ENCODE data around the gene TEX19.

DNA sequence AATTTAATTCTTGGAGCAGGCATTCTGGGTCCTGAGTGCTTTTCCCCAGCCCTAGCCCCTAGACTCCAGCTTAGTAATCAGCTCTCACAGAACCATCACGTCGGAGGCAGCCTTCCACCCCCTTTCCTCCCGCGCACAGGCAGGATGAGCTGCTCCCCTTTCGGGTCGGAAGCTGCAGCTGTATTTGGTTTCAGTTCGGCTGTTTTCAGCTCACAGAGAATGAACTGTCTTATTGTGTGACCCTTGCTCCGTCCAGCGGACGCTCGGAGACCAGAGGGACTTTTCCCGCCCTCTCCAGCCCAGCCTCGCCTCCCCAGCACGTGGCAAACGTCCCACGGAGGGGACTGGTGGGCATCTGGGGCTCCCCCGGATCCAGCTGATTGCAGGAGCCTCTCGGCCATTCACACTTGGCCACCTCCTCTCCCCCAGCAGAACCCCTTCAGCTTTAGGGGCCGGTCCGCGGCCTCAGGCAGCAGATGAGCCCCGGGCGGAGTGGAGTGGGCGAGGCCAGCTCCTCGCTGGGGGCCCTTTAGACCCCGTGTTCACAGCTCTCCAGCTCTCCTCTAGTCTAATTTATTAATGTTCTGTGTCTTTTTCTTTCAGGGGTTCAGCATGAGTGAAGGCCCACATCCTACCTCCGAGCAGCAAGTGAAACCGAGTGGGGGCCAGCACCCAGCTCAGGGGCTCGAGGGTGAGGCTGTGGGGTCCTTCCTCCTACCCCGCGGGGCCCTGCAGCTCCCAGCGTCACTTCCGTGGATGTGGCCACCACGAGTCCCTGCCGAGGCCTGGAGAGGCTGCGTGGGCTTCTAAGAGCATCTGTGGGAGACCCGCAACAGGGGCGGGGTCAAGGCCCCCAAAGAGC is 11.7 kb downstream of the TEX19 start:
- TF ChIP-seq, protein P1, sequence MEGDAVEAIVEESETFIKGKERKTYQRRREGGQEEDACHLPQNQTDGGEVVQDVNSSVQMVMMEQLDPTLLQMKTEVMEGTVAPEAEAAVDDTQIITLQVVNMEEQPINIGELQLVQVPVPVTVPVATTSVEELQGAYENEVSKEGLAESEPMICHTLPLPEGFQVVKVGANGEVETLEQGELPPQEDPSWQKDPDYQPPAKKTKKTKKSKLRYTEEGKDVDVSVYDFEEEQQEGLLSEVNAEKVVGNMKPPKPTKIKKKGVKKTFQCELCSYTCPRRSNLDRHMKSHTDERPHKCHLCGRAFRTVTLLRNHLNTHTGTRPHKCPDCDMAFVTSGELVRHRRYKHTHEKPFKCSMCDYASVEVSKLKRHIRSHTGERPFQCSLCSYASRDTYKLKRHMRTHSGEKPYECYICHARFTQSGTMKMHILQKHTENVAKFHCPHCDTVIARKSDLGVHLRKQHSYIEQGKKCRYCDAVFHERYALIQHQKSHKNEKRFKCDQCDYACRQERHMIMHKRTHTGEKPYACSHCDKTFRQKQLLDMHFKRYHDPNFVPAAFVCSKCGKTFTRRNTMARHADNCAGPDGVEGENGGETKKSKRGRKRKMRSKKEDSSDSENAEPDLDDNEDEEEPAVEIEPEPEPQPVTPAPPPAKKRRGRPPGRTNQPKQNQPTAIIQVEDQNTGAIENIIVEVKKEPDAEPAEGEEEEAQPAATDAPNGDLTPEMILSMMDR (IDR thresholded peaks at IDR 0.05; ENCODE audit: low read length), result no peak
- TF ChIP-seq EZH2 (IDR thresholded peaks at IDR 0.05; ENCODE audit: borderline replicate concordance, low read length), result no peak

All from OCI-LY1 (cell line).